ENCODE results near the gene ZBTB8OS. TPM values are rescaled to one million over a fixed set of nuclear protein-coding genes. Genes with fewer than 3 reads are reported as not detected.
"Not testable (repeated sequence)": the region's sequence is repeated elsewhere in the genome, so short reads cannot be mapped to it uniquely, and the experiment has no call there.

Gene ZBTB8OS
- total RNA-seq, 6 experiments from 2014 or later = 14.1 to 27.6 (median 19.6) TPM

GRCh38 chr1:32683397-32683796 lies 33.0 kb upstream of the ZBTB8OS start:
- no peaks in the 10 kb centered on the region for H3K27me3 ChIP-seq
- H3K9me3 ChIP-seq = no peaks in the 10 kb centered on the region
- no peak overlapping the region for H3K4me3 ChIP-seq
- H3K36me3 ChIP-seq = peaks cover 3 to 37% (median 11%) of the 10 kb centered on the region in 4 donors
- WGBS (ENCODE audit: insufficient coverage, low coverage, low lambda C conversion rate, missing lambda C conversion rate) = 85% methylated on average over 3 of the region's 3 CpGs
- ATAC-seq (no peak), DNase-seq (no peak)
- intact Hi-C loops (cut with DNase I) = no loop called here
- no peak for TF ChIP-seq POLR2A (IDR thresholded peaks at IDR 0.05)
- TF ChIP-seq CTCF (IDR thresholded peaks at IDR 0.05) = no peak
- no peak overlapping the region for H3K27ac ChIP-seq
- peaks cover 0 to 12% (median 0%) of the 10 kb centered on the region in 4 donors for H3K4me1 ChIP-seq

- H3K27ac ChIP-seq = peak overlapping the region in 1 of 3 donors; percentile 2
- no peaks in the 10 kb centered on the region for H3K9me3 ChIP-seq
- DNase-seq = no peak
- H3K4me1 ChIP-seq = peaks cover 0 to 12% (median 0%) of the 10 kb centered on the region in 4 donors
- H3K36me3 ChIP-seq = peaks cover 3 to 47% (median 12%) of the 10 kb centered on the region in 4 donors
- WGBS (ENCODE audit: insufficient coverage, low coverage, low lambda C conversion rate, missing lambda C conversion rate) = 46% methylated on average over 3 of the region's 3 CpGs
- no peak for ATAC-seq
- intact Hi-C loops (cut with DNase I) = no loop called here
- no peak for TF ChIP-seq CTCF (IDR thresholded peaks at IDR 0.05)
- TF ChIP-seq POLR2A (IDR thresholded peaks at IDR 0.05) = no peak
- H3K4me3 ChIP-seq = no peak overlapping the region
- H3K27me3 ChIP-seq = no peaks in the 10 kb centered on the region
These were observed 31.6 kb upstream of the ZBTB8OS start for GRCh38 chr1:32681999-32682398.

GRCh38 chr1:32681509-32681908 lies 31.2 kb upstream of the ZBTB8OS start:
- WGBS (ENCODE audit: insufficient coverage, low coverage, low lambda C conversion rate, missing lambda C conversion rate) = 26% methylated on average over 2 of the region's 2 CpGs
- no peaks in the 10 kb centered on the region for H3K27me3 ChIP-seq
- intact Hi-C loops (cut with DNase I) = no loop called here
- peaks cover 0 to 12% (median 0%) of the 10 kb centered on the region in 4 donors for H3K4me1 ChIP-seq
- TF ChIP-seq POLR2A (IDR thresholded peaks at IDR 0.05) = no peak
- no peak for TF ChIP-seq CTCF (IDR thresholded peaks at IDR 0.05)
- H3K9me3 ChIP-seq = no peaks in the 10 kb centered on the region
- peaks cover 3 to 51% (median 15%) of the 10 kb centered on the region in 4 donors for H3K36me3 ChIP-seq
- no peak for DNase-seq
- ATAC-seq = peak; percentile 39 to 85 (median 62)
- H3K27ac ChIP-seq = peak overlapping the region in 1 of 3 donors; percentile 2
- no peak overlapping the region for H3K4me3 ChIP-seq

GRCh38 chr1:32680642-32681041 lies 30.3 kb upstream of the ZBTB8OS start:
- intact Hi-C loops (cut with DNase I) = no loop called here
- no peak for DNase-seq
- Histone ChIP-seq H3K4me3 (no peak overlapping the region), H3K9me3 (no peaks in the 10 kb centered on the region), H3K36me3 (peaks cover 2 to 53% (median 18%) of the 10 kb centered on the region in 4 donors), H3K4me1 (peaks cover 0 to 12% (median 0%) of the 10 kb centered on the region in 4 donors), H3K27ac (no peak overlapping the region), H3K27me3 (no peaks in the 10 kb centered on the region)
- WGBS (ENCODE audit: insufficient coverage, low coverage, low lambda C conversion rate, missing lambda C conversion rate) = 94% methylated on average over 1 of the region's 1 CpG
- ATAC-seq = no peak
- TF ChIP-seq POLR2A (IDR thresholded peaks at IDR 0.05) (no peak), CTCF (IDR thresholded peaks at IDR 0.05) (no peak)

- H3K27me3 ChIP-seq; ATAC-seq; intact Hi-C loops (cut with DNase I); H3K27ac ChIP-seq; H3K9me3 ChIP-seq; H3K4me3 ChIP-seq; DNase-seq: not testable (repeated sequence)
- Histone ChIP-seq H3K4me1 (peaks cover 0 to 12% (median 0%) of the 10 kb centered on the region in 4 donors), H3K36me3 (peaks cover 0 to 53% (median 20%) of the 10 kb centered on the region in 4 donors)
- 71% methylated on average over 4 of the region's 4 CpGs for WGBS (ENCODE audit: insufficient coverage, low coverage, low lambda C conversion rate, missing lambda C conversion rate)
These were observed 29.6 kb upstream of the ZBTB8OS start for GRCh38 chr1:32679993-32680392.

Data from right lobe of liver (tissue), 6 donors.